Neuron (in vitro differentiated cells): ENCODE data around the gene KLK14.

Source experiments
- H2AFZ ChIP-seq: one replicate; pipeline ENCODE4 v1.6.1; 2013; ENCODE audit warnings: low read depth, mild to moderate bottlenecking, inconsistent platforms, low read length, moderate library complexity
- H3K27me3 ChIP-seq: one replicate; pipeline ENCODE4 v1.6.1; 2013; ENCODE audit warnings: low read length; ENCODE audit not compliant: insufficient read depth
- H3K36me3 ChIP-seq: one replicate; pipeline ENCODE4 v1.6.1; 2013; ENCODE audit warnings: low read length; ENCODE audit not compliant: insufficient read depth
- H3K4me1 ChIP-seq: one replicate; pipeline ENCODE4 v1.6.1; 2013; ENCODE audit warnings: low read length; ENCODE audit not compliant: insufficient read depth
- H3K4me3 ChIP-seq: 2 replicates; pipeline ENCODE4 v1.5.1; 2013; ENCODE audit warnings: mild to moderate bottlenecking, low read length, moderate library complexity
- H3K9me3 ChIP-seq: one replicate; pipeline ENCODE4 v1.6.1; 2013; ENCODE audit warnings: low read length

Gene KLK14

DNA sequence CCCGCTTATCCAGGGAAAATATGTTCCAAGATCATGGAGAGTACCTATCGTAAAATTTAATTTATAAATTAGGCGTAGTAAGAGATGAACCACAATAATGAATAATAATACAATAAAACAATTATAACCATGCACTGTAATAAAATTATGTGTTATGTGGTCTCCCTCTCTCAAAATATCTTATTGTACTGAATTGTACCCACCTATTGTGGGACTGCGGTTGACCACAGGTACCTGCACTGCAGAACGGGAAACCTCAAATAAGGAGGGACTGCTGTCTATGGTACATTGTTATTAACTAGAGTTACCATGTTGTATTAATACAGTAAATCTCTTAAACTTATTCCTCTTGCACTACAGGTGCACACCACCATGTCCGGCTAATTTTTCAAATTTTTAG is 42.5 kb downstream of the KLK14 start:
- Histone ChIP-seq H2AFZ (no peak overlapping the region), H3K9me3 (no peaks in the 10 kb centered on the region), H3K4me3 (no peak overlapping the region), H3K4me1 (no peaks in the 10 kb centered on the region), H3K27me3 (peaks cover under 1% of the 10 kb centered on the region), H3K36me3 (no peaks in the 10 kb centered on the region)

DNA sequence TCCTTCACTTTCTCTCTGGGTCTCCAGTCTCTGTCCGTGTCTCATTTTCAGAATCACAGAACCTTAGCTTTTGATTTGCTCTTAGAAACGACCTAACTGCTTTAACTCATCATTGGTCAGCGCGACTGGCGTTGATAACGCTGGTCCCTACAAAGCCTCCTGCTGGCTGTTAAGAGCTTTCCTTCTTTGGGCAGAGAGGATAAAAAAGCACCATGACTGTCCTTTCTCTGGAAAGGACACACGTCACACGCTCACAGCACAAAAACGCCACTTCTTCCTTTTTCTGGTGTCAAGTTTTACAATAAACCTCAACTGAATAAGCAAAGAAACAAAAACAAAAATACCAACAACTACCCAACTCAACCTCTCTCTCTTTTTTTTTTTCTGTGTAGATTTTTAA is 46.2 kb downstream of the KLK14 start:
- H3K9me3 ChIP-seq: no peaks in the 10 kb centered on the region
- H3K4me3 ChIP-seq: no peak overlapping the region
- no peak overlapping the region for H2AFZ ChIP-seq
- no peaks in the 10 kb centered on the region for H3K4me1 ChIP-seq
- peaks cover 6% of the 10 kb centered on the region for H3K27me3 ChIP-seq
- H3K36me3 ChIP-seq: no peaks in the 10 kb centered on the region

DNA sequence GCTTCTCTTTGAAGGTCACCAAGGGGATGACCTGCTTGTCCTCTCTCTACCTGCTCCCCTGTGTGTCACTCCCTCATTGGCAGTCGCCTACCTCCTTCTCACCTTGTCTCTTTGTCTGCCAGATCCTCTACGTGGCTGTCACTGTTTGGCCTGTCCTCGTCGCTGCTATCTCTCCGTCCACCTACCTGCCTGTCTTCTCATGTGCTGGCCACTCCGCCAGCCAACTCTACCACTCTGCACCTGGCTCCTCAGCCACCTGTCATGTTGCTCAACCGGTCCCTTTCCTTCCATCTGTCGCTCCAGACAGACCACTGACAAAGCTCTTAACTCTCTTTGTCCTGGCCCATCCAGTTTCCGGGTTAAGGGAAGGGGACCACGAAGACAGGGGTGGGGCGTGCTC is 48.0 kb downstream of the KLK14 start, which contains the start of gene KLK12:
KLK12 (minus strand) TSS at position 299 of the 400 bp plus-strand sequence. CDS start 381 bp downstream, outside the sequence.
- H2AFZ ChIP-seq: no peak within 1 kb of the TSS
- no peaks in the 10 kb centered on the region for H3K36me3 ChIP-seq
- no peaks in the 10 kb centered on the region for H3K4me1 ChIP-seq
- no peaks in the 10 kb centered on the region for H3K9me3 ChIP-seq
- H3K27me3 ChIP-seq: peaks cover 6% of the 10 kb centered on the region
- no peak within 1 kb of the TSS for H3K4me3 ChIP-seq

DNA sequence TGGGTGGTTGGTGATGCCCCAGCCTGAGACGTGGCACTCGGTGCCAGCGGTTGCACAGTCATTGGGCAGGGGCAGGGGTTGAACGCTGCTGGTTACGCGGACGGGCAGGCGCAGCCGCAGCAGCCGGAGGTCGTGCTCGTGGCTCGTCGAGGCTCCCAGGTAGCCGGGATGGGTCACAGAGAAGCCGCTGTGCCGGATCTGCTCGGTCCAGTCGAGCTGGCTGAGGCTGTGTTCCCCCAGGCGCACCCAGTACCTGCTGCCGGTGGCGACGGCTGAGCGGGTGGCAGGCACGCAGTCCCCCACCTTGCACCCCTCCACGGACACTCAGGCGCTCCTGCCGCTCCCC is 50.8 kb downstream of the KLK14 start:
- Histone ChIP-seq H3K36me3 (no peaks in the 10 kb centered on the region), H3K4me3 (no peak overlapping the region), H2AFZ (no peak overlapping the region), H3K27me3 (peaks cover 17% of the 10 kb centered on the region), H3K4me1 (no peaks in the 10 kb centered on the region), H3K9me3 (no peaks in the 10 kb centered on the region)

DNA sequence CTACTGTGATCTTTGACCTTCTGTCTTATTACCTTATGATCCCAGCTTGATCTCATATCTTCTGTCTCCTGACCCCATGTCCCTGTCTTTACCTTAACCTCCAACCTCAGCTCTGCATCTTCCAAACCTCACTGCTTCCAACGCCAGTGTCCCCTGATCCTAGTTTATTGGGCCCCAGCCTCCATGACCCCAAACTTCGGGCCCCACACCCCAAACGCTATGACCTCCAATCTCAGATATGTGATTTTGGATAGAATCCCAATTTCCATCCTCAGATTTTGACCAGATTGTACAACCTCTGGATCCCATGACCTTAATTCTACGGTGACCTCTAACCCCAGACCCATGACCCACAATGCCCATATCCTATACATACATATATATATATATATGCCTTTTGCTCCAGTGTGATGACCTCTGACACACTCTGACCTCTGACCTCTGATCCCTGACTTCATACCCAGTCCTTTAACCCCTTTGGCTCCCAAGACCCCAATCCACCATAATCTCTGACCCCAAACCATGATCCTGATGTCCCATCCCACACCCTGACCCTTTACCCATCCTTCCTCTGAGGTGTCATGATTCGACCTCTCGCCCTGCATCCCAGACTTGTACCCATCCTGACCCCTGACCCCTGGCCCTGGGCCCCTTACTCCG is 51.3 kb downstream of the KLK14 start:
- H3K36me3 ChIP-seq: no peaks in the 10 kb centered on the region

DNA sequence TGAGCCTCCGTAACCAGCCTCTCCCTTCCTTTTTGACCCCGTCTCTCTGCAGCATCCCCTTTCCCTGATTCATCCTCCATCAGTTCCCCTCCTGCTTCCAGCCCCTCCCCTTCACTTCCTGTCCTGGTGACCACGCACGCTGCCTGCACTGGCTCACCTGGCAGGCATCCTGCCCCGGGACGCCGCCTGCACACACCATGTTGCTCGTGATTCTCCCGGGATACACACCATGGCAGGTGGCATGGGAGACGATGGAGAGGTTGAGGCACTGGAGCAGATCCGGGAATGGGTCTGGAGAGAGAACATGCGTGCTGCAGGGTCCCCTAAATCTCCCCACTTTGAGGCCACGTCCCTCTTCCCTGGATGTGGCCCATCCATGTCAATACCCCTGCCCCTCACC is 52.1 kb downstream of the KLK14 start:
- H3K27me3 ChIP-seq: peaks cover 29% of the 10 kb centered on the region
- no peak overlapping the region for H2AFZ ChIP-seq
- no peaks in the 10 kb centered on the region for H3K4me1 ChIP-seq
- no peaks in the 10 kb centered on the region for H3K36me3 ChIP-seq
- H3K9me3 ChIP-seq: no peaks in the 10 kb centered on the region
- H3K4me3 ChIP-seq: no peak overlapping the region

More for the DNA sequence above, 51.3 kb downstream of the KLK14 start:
- H3K27me3 ChIP-seq: peaks cover 22% of the 10 kb centered on the region
- H2AFZ ChIP-seq: no peak overlapping the region
- H3K4me3 ChIP-seq: no peak overlapping the region
- no peaks in the 10 kb centered on the region for H3K9me3 ChIP-seq
- H3K4me1 ChIP-seq: no peaks in the 10 kb centered on the region

DNA sequence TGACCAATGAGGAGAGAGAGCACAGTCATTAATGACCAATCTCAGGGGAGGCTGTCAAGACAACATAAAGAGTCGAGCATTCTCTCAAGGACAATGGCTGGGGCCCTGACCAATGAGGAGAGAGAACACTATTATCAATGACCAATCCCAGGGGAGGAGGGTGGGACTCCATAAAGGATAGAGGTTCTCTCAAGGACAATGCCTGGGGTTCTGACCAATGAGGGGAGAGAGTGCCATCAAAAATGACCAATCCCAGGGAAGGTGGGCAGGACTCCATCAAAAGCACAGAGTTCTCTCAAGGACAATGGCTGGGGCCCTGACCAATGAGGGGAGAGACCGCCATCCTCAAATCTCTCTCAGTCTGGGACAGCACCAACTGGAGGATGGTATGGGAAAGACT is 53.0 kb downstream of the KLK14 start:
- Histone ChIP-seq H2AFZ (no peak overlapping the region), H3K4me3 (no peak overlapping the region), H3K9me3 (no peaks in the 10 kb centered on the region), H3K36me3 (no peaks in the 10 kb centered on the region), H3K4me1 (no peaks in the 10 kb centered on the region), H3K27me3 (peaks cover 26% of the 10 kb centered on the region)
